ENCODE measurements around the gene PSMC3IP.

Gene PSMC3IP

GRCh38 chr17:42584880-42585279 is 7.4 kb upstream of the PSMC3IP start:
- no peak overlapping the region for H3K4me3 ChIP-seq (ENCODE audit: control insufficient read depth, low read depth, low read length)
- TF ChIP-seq, protein P1, sequence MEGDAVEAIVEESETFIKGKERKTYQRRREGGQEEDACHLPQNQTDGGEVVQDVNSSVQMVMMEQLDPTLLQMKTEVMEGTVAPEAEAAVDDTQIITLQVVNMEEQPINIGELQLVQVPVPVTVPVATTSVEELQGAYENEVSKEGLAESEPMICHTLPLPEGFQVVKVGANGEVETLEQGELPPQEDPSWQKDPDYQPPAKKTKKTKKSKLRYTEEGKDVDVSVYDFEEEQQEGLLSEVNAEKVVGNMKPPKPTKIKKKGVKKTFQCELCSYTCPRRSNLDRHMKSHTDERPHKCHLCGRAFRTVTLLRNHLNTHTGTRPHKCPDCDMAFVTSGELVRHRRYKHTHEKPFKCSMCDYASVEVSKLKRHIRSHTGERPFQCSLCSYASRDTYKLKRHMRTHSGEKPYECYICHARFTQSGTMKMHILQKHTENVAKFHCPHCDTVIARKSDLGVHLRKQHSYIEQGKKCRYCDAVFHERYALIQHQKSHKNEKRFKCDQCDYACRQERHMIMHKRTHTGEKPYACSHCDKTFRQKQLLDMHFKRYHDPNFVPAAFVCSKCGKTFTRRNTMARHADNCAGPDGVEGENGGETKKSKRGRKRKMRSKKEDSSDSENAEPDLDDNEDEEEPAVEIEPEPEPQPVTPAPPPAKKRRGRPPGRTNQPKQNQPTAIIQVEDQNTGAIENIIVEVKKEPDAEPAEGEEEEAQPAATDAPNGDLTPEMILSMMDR (conservative IDR thresholded peaks at IDR 0.05; ENCODE audit: control insufficient read depth, insufficient read depth, low read depth, low read length): no peak
- no peak for DNase-seq (ENCODE audit: low read depth)

GRCh38 chr17:42581744-42582270 is 4.3 kb upstream of the PSMC3IP start:
- TF ChIP-seq, protein P1 (conservative IDR thresholded peaks at IDR 0.05; ENCODE audit: control insufficient read depth, insufficient read depth, low read depth, low read length): no peak
- no peak for DNase-seq (ENCODE audit: low read depth)
- H3K4me3 ChIP-seq (ENCODE audit: control insufficient read depth, low read depth, low read length): no peak overlapping the region

GRCh38 chr17:42579794-42580551 is 2.4 kb upstream of the PSMC3IP start:
- H3K4me3 ChIP-seq (ENCODE audit: control insufficient read depth, low read depth, low read length): no peak overlapping the region
- TF ChIP-seq, protein P1 (conservative IDR thresholded peaks at IDR 0.05; ENCODE audit: control insufficient read depth, insufficient read depth, low read depth, low read length): no peak
- no peak for DNase-seq (ENCODE audit: low read depth)

DNA sequence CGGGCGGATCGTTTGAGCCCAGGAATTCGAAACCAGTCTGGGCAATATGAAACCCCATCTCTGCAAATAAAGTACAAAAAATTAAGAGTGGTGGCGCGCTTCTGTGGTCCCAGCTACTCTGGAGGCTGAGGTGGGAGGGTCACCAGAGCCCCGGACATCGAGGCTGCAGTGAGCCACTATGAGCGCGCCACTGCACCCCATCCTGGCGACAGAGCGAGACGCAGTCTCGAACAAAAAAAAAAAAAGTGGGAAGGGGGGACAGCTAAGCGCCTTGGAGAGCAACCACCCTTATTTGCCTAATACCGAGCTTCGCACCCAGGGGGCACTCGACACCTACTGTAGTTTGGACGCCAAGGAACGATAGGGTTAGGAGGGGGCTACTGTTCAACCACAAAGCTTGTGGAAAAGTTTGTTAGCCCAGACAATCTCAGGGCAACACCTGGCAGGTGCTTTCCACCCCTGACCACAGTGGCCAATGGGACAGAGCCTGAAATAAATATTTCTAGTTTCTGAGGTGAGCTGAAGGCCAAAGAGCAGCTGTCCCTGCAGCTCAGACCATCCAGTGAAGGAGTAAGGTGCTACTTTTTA is 847 bp upstream of the PSMC3IP start:
- peak overlapping the region; percentile 93 for H3K4me3 ChIP-seq (ENCODE audit: control insufficient read depth, low read depth, low read length)
- peak; percentile 76 for DNase-seq (ENCODE audit: low read depth)
- TF ChIP-seq, protein P1 (conservative IDR thresholded peaks at IDR 0.05; ENCODE audit: control insufficient read depth, insufficient read depth, low read depth, low read length): peak; percentile 79

DNA sequence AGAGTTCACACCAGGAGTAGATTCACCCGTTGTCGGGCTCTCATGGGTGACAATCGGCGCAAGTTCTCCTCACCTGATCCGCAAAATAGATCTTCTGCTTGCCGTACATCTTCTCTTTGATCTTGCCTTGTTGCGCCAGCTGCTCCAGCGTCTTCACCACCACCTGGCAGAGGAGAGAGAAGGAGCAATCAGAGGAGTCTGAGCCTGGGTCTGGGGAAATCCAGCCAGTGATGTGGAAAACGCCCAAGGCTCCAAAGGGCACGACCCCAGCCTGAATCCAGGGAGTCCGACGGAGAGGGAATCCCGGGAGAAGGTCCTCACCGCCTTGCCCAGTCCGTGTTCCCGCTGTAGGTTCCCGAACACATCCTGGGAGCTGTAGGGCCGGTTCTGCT is 393 bp downstream of the PSMC3IP start:
- peak overlapping the region; percentile 93 for H3K4me3 ChIP-seq (ENCODE audit: control insufficient read depth, low read depth, low read length)
- no peak for DNase-seq (ENCODE audit: low read depth)
- TF ChIP-seq, protein P1 (conservative IDR thresholded peaks at IDR 0.05; ENCODE audit: control insufficient read depth, insufficient read depth, low read depth, low read length): no peak

DNA sequence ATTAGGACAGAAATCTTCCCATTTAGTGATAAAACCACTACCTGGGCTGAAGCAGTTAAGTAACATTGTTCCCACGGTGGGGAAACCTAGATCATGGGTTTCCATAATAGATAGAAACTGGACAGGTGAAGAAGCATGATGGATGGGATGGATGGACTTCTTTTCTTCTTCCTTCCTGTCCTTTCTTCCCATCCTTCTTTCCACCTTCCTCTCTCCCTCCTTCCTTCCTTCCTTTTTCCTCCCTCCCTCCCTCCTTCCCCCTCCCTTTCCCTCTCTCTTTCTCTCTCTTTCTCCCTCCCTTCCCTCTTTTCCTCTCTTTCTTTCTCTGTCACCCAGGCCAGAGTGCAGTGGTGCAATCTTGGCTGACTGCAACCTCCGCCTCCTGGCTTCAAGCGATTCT is 3.1 kb downstream of the PSMC3IP start:
- no peak overlapping the region for H3K4me3 ChIP-seq (ENCODE audit: control insufficient read depth, low read depth, low read length)

More for the DNA sequence above, 3.1 kb downstream of the PSMC3IP start:
- no peak for DNase-seq (ENCODE audit: low read depth)
- TF ChIP-seq, protein P1 (conservative IDR thresholded peaks at IDR 0.05; ENCODE audit: control insufficient read depth, insufficient read depth, low read depth, low read length): no peak

Data from fibroblast of mammary gland (primary cell).